GM12878 (cell line): ENCODE results near the gene HSP90AB1. TPM values are rescaled to one million over a fixed set of nuclear protein-coding genes. Genes with fewer than 3 reads are reported as not detected.

Experiments used
- ATAC-seq: fragments of 200-7000 bp; cut with Tn5 transposase; 3 replicates; pipeline ENCODE4 v1.9.1; 2020; ENCODE audit warnings: mild to moderate bottlenecking, moderate library complexity
- BruUV-seq: library from RNA; stranded (reverse); fragments of 400-500 nt; replicated peaks from 2 replicates; lab custom pipeline; 2021; lab: Mats Ljungman, UMichigan
- CTCF ChIA-PET: fragments of 300-600 bp; sonication (Branson Sonifier 250); formaldehyde crosslinking; extraction: SDS; loops from one replicate; lab custom pipeline; 2021; ENCODE audit warnings: inconsistent platforms; lab: Yijun Ruan, JAX
- POLR2A ChIA-PET: fragments of 350-600 bp; formaldehyde crosslinking; extraction: SDS; loops from one replicate; lab custom pipeline; 2021; ENCODE audit warnings: inconsistent platforms; lab: Charles Lee
- RAD21 ChIA-PET: fragments of 300-600 bp; sonication (Branson Sonifier 250); formaldehyde crosslinking; loops from one replicate; lab custom pipeline; 2023; ENCODE audit warnings: antibody characterized with exemption; ENCODE audit not compliant: unreplicated experiment; lab: Charles Lee
- SMC1A ChIA-PET: fragments of 300-600 bp; sonication (Branson Sonifier 250); formaldehyde crosslinking; loops from one replicate; lab custom pipeline; 2023; ENCODE audit not compliant: unreplicated experiment, uncharacterized antibody; lab: Charles Lee
- DNase-seq: peaks from one replicate; pipeline ENCODE4 v3.0.0-alpha.2; 2011; ENCODE audit warnings: low read depth, low spot score
- FAIRE-seq: peaks from 3 replicates; lab custom pipeline; 2011; peaks lifted over from hg19 to GRCh38; lab: Jason Lieb, UNC
- H2AFZ ChIP-seq: 2 replicates; pipeline ENCODE4 v1.6.0; 2011; ENCODE audit warnings: low read depth, low read length, control low read depth; ENCODE audit not compliant: control insufficient read depth
- H3K27ac ChIP-seq: 2 replicates; pipeline ENCODE4 v1.5.1; 2011; ENCODE audit warnings: control low read depth; ENCODE audit not compliant: control insufficient read depth, insufficient read depth
- H3K27me3 ChIP-seq, 2 experiments: replicated peaks in 1 of 2; 2 replicates each; pipeline versions ENCODE4 v1.6.0 to v1.6.1; 2011; ENCODE audit warnings: low read length in 1 of 2; ENCODE audit not compliant: control insufficient read depth in 2 of 2, insufficient read depth in 2 of 2
- H3K36me3 ChIP-seq, 2 experiments: 2 replicates each; pipeline ENCODE4 v1.5.1; 2011; ENCODE audit warnings: low read length in 1 of 2; ENCODE audit not compliant: control insufficient read depth in 2 of 2, insufficient read depth in 2 of 2
- H3K4me1 ChIP-seq: 2 replicates; pipeline ENCODE4 v1.6.1; 2011; ENCODE audit warnings: mild to moderate bottlenecking, low read length, moderate library complexity, mixed read lengths; ENCODE audit not compliant: control insufficient read depth, insufficient read depth
- H3K4me2 ChIP-seq: 2 replicates; pipeline ENCODE4 v1.6.0; 2011; ENCODE audit warnings: control low read depth; ENCODE audit not compliant: control insufficient read depth, insufficient read depth
- H3K4me3 ChIP-seq: fragments of 200-600 bp; sonication (generic); 2 replicates; pipeline ENCODE4 v1.5.1; 2016
- H3K79me2 ChIP-seq: 2 replicates; pipeline ENCODE4 v1.6.0; 2011; ENCODE audit warnings: low read length; ENCODE audit not compliant: control insufficient read depth, insufficient read depth
- H3K9ac ChIP-seq: 2 replicates; pipeline ENCODE4 v1.8.0; 2011; ENCODE audit warnings: low read length, control low read depth, mixed read lengths; ENCODE audit not compliant: control insufficient read depth, insufficient read depth
- H3K9me3 ChIP-seq: replicated peaks from 3 replicates; pipeline ENCODE4 v1.5.1; 2011; ENCODE audit warnings: mild to moderate bottlenecking, low read length; ENCODE audit not compliant: control insufficient read depth, insufficient read depth
- H4K20me1 ChIP-seq: 2 replicates; pipeline ENCODE4 v1.6.0; 2011; ENCODE audit not compliant: control insufficient read depth, insufficient read depth
- ATF7 ChIP-seq: fragments of 450-650 bp; IDR thresholded peaks from 2 replicates; pipeline ENCODE4 v1.6.1; 2016; ENCODE audit warnings: low read depth, mild to moderate bottlenecking
- BCL11A ChIP-seq: IDR thresholded peaks from 2 replicates; pipeline ENCODE4 v1.6.1; 2011; ENCODE audit warnings: low read depth, low read length
- CHD1 ChIP-seq: IDR thresholded peaks from 2 replicates; pipeline ENCODE4 v1.6.1; 2012; ENCODE audit warnings: low read depth, low read length, improper control_type of control experiment
- CREM ChIP-seq: IDR thresholded peaks from 2 replicates; pipeline ENCODE4 v1.6.1; 2014; ENCODE audit warnings: antibody characterized with exemption, low read depth
- ESRRA ChIP-seq: IDR thresholded peaks from 2 replicates; pipeline ENCODE4 v1.6.1; 2012; ENCODE audit warnings: mild to moderate bottlenecking, low read length, improper control_type of control experiment
- MYB ChIP-seq: fragments of 150-350 bp; IDR thresholded peaks from 2 replicates; pipeline ENCODE4 v1.6.1; 2014; ENCODE audit warnings: mild to moderate bottlenecking, low read depth, low read length, borderline replicate concordance
- PBX3 ChIP-seq: IDR thresholded peaks from 2 replicates; pipeline ENCODE4 v1.6.1; 2011; ENCODE audit warnings: mild to moderate bottlenecking, low read depth, low read length, moderate library complexity; ENCODE audit not compliant: insufficient replicate concordance
- PML ChIP-seq: IDR thresholded peaks from 2 replicates; pipeline ENCODE4 v1.6.1; 2012; ENCODE audit warnings: low read length, inconsistent platforms
- RELA ChIP-seq: fragments of 450-650 bp; IDR thresholded peaks from 2 replicates; pipeline ENCODE4 v1.8.0; 2014; ENCODE audit warnings: borderline replicate concordance; ENCODE audit not compliant: partially characterized antibody
- SIN3A ChIP-seq: IDR thresholded peaks from 2 replicates; pipeline ENCODE4 v1.6.1; 2012; ENCODE audit warnings: low read depth, low read length, improper control_type of control experiment
- SRF ChIP-seq, 2 experiments: IDR thresholded peaks; 2 replicates each; pipeline ENCODE4 v1.6.1; 2011; ENCODE audit warnings: low read depth in 2 of 2, low read length in 2 of 2, mild to moderate bottlenecking in 1 of 2, moderate library complexity in 1 of 2
- STAT3 ChIP-seq: IDR thresholded peaks from 2 replicates; pipeline ENCODE4 v1.6.1; 2011; ENCODE audit warnings: low read depth, low read length, improper control_type of control experiment
- ZBTB4 ChIP-seq: fragments of 450-650 bp; formaldehyde crosslinking; IDR thresholded peaks from 2 replicates; pipeline ENCODE4 v1.4.0; 2022; ENCODE audit warnings: mild to moderate bottlenecking, moderate library complexity
- WGBS: methylation state at CpG from one replicate; pipeline ENCODE4 v1.1.6; 2016; ENCODE audit warnings: low lambda C conversion rate; ENCODE audit not compliant: insufficient replicate concordance, insufficient coverage; ENCODE audit errors: missing lambda C conversion rate; 5-methylcytosine and 5-hydroxymethylcytosine counted together
- in situ Hi-C: fragments of 300-500 bp; cut with MboI; formaldehyde crosslinking; loops from 9 replicates; pipeline ENCODE4 v1.14.3; 2018; ENCODE audit warnings: mixed read lengths
- intact Hi-C: fragments of 100-400 bp; cut with micrococcal nuclease; formaldehyde crosslinking; loops from one replicate; pipeline ENCODE4 v1.14.2; 2022; ENCODE audit not compliant: unreplicated experiment
- polyA plus RNA-seq, 11 experiments: library from polyadenylated mRNA; depleted of rRNA in 4 of 11; unstranded in 6 of 11; stranded (reverse) in 5 of 11; fragments of >200 nt; fragmentation: Nextera tagmentation in 4 of 11; fragmentation: Illumina TruSeq in 1 of 11; extraction: Ambion mirVana in 4 of 11; extraction: Trizol in 1 of 11; gene quantifications; 1 replicate in 1 of 11; 2 replicates in 10 of 11; pipeline versions ENCODE4 v1.2.1 to v1.2.3, GENCODE V29; 2011 to 2016; ENCODE audit warnings: inconsistent platforms in 2 of 11, missing spikeins in 2 of 11, low read depth in 1 of 11
- total RNA-seq, 4 experiments: library from RNA; depleted of rRNA in 3 of 4; stranded (reverse); fragments of >200 nt in 3 of 4; fragmentation: Illumina TruSeq in 1 of 4; extraction: Trizol in 1 of 4; gene quantifications; 2 replicates each; pipeline versions ENCODE4 v1.2.1 to v1.2.3, GENCODE V29; 2013 to 2021
- TF ChIP-seq, protein P1 (sequence below): fragments of 450-650 bp; IDR thresholded peaks from 2 replicates; pipeline ENCODE4 v1.6.1; 2017; ENCODE audit warnings: mild to moderate bottlenecking

HSP90AB1 gene
- total and polyA plus RNA-seq, 10 of the 15 experiments (the other 5 are each of a cell fraction or from before 2014, with no cell fraction given): 988 to 1,682 (median 1,146) TPM

GRCh38 chr6:44275749-44276648, 29.1 kb downstream of the HSP90AB1 start (continued):
- TF ChIP-seq, protein P1, sequence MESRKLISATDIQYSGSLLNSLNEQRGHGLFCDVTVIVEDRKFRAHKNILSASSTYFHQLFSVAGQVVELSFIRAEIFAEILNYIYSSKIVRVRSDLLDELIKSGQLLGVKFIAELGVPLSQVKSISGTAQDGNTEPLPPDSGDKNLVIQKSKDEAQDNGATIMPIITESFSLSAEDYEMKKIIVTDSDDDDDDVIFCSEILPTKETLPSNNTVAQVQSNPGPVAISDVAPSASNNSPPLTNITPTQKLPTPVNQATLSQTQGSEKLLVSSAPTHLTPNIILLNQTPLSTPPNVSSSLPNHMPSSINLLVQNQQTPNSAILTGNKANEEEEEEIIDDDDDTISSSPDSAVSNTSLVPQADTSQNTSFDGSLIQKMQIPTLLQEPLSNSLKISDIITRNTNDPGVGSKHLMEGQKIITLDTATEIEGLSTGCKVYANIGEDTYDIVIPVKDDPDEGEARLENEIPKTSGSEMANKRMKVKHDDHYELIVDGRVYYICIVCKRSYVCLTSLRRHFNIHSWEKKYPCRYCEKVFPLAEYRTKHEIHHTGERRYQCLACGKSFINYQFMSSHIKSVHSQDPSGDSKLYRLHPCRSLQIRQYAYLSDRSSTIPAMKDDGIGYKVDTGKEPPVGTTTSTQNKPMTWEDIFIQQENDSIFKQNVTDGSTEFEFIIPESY: no peak
- no peak for TF ChIP-seq CREM
- TF ChIP-seq, all 136 proteins: peak for 0

DNA sequence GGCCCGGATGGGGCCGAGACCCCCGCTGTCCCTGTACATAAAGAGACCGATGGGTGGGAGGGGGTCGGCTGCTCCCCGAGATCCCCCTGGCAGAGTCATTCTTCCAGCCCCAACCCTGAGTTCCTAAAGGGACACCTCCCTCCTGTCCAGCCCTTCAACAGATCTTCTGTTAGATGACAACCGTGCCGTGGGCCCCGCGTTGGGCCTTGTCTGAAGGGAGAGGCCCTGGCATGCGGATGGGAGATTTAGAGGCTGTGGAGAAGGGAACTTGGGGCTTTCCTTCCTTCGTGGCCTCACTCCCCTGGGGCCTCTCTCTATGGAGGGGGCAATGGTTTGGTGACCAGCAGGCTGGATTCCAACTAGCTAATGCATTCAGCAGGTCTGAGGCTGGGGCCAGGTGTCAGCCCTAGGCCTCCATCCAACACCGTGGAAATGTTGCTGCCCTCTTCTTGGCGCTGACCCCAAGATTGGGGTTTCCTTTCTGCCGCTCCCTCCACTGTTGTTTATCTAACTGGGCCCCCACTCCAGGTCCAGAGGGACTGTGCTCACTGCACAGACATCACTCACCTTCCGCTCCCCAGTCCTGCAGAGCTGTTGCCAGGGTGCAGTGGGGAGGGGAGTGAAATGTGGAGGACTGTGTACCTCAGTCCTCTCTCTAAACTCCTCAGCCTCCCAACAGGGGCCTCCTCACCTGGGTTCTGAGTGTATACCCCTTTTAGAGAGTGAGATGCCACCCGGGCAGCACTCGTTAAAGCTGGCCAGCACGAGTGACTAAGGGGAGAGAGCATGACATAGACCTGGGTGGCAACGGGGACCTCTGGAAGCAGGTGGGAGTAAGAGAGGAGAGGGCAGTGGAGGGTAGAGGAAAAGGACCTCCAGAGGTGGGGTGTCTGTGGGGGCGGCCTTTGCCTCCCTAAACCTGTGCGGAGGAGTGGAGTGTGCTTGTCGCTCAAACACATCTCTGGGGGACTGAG, 30.1 kb downstream of the HSP90AB1 start:
- BruUV-seq: no TSS peak
- TF ChIP-seq PBX3 (no peak), ZBTB4 (CRISPR knock-in tag) (no peak), SIN3A (no peak), RELA (no peak), BCL11A (no peak), STAT3 (no peak), ATF7 (no peak), CHD1 (no peak), SRF (IDR thresholded peaks at IDR 0.05; ENCODE audit: low read depth in 2 of 2, low read length in 2 of 2) (no peak), ESRRA (no peak), PML (no peak), MYB (no peak)

More for the DNA sequence above, 30.1 kb downstream of the HSP90AB1 start:
- no peak overlapping the region for H3K27ac ChIP-seq
- intact Hi-C loops: no loop called here
- DNase-seq (no peak), FAIRE-seq (no peak), ATAC-seq (no peak)
- H3K27me3 ChIP-seq: peaks cover 0 to 8% of the 10 kb centered on the region in 2 experiments; a peak in 3 of 4 replicates
- H3K4me2 ChIP-seq: no peak overlapping the region
- no peaks in the 10 kb centered on the region; a peak in 1 of 4 replicates for H3K36me3 ChIP-seq
- no peaks in the 10 kb centered on the region for H3K79me2 ChIP-seq
- H4K20me1 ChIP-seq: no peaks in the 10 kb centered on the region
- H2AFZ ChIP-seq: no peak overlapping the region
- CTCF ChIA-PET: no interaction called here
- in situ Hi-C loops: no loop called here
- 58% methylated on average over 23 of the region's 23 CpGs for WGBS
- H3K9me3 ChIP-seq: no peaks in the 10 kb centered on the region
- SMC1A ChIA-PET: interaction anchor here (0.6 to 1.4 kb wide), 2 partner anchors 10 to 160 kb away, joined by 3 to 4 read pairs; no protein-coding TSS in a partner anchor
- no peak overlapping the region for H3K9ac ChIP-seq
- POLR2A ChIA-PET: no interaction called here
- H3K4me3 ChIP-seq: no peak overlapping the region
- no peaks in the 10 kb centered on the region for H3K4me1 ChIP-seq
- RAD21 ChIA-PET: no interaction called here
